Measurements from ENCODE around the gene CLPX.
A peak's percentile ranks its signal among the peaks of the same experiment; 100 is the strongest.
"Not testable (repeated sequence)": the region's sequence is repeated elsewhere in the genome, so short reads cannot be mapped to it uniquely, and the experiment has no call there.

CLPX gene

GRCh38 chr15:65226901-65227300 is 41.8 kb upstream of the CLPX start:
- H3K36me3 ChIP-seq (replicated peaks in 1 of 2; ENCODE audit: control insufficient read depth in 2 of 2, insufficient read depth in 2 of 2, low read length in 2 of 2); H3K4ac ChIP-seq (ENCODE audit: low read length); DNase-seq (ENCODE audit: low spot score); H2BK5ac ChIP-seq (ENCODE audit: low read length); H3K9me3 ChIP-seq (replicated peaks in 1 of 2; ENCODE audit: control insufficient read depth in 2 of 2, insufficient read depth in 1 of 2, low read depth in 1 of 2, low read length in 2 of 2); H2BK15ac ChIP-seq (ENCODE audit: low read length); H4K8ac ChIP-seq (ENCODE audit: low read depth, low read length); H3K4me1 ChIP-seq (ENCODE audit: control insufficient read depth in 2 of 2, insufficient read depth in 1 of 2, low read depth in 1 of 2, low read length in 2 of 2); H3K18ac ChIP-seq (ENCODE audit: low read length); H4K91ac ChIP-seq (ENCODE audit: low read depth, low read length, poor library complexity); H3K4me3 ChIP-seq (ENCODE audit: low read length in 2 of 2); H3K14ac ChIP-seq (ENCODE audit: low read length); H3K27ac ChIP-seq (replicated peaks; ENCODE audit: low read length); H3K9ac ChIP-seq (ENCODE audit: low read depth, low read length, poor library complexity); H2BK12ac ChIP-seq (ENCODE audit: low read length); H3K4me2 ChIP-seq (ENCODE audit: insufficient read depth, low read length, poor library complexity, severe bottlenecking); H3K23ac ChIP-seq (ENCODE audit: low read depth, low read length, poor library complexity); H2AK5ac ChIP-seq (ENCODE audit: low read depth, low read length); H3K27me3 ChIP-seq (ENCODE audit: control insufficient read depth in 3 of 3, insufficient read depth in 3 of 3, low read depth in 1 of 3, low read length in 3 of 3); H3K79me1 ChIP-seq (ENCODE audit: low read depth, low read length); H2BK120ac ChIP-seq (ENCODE audit: low read depth, low read length); H2AFZ ChIP-seq (ENCODE audit: low read length): not testable (repeated sequence)
- no CpG with 5 or more reads among the region's 10 CpGs for WGBS, 2 donors (ENCODE audit: extremely low coverage in 2 of 2, insufficient read length in 2 of 2, insufficient replicate concordance in 1 of 2)

- H3K27ac ChIP-seq (replicated peaks; ENCODE audit: low read length): no peak overlapping the region
- no peak overlapping the region for H3K4me2 ChIP-seq (ENCODE audit: insufficient read depth, low read length, poor library complexity, severe bottlenecking)
- peak overlapping the region; percentile 92 for H2AK5ac ChIP-seq (ENCODE audit: low read depth, low read length)
- H3K23ac ChIP-seq (ENCODE audit: low read depth, low read length, poor library complexity): no peak overlapping the region
- H3K4me1 ChIP-seq (ENCODE audit: control insufficient read depth in 2 of 2, insufficient read depth in 1 of 2, low read depth in 1 of 2, low read length in 2 of 2): peaks cover 0 to 3% of the 10 kb centered on the region in 2 donors
- no peaks in the 10 kb centered on the region for H3K9me3 ChIP-seq (replicated peaks in 1 of 2; ENCODE audit: control insufficient read depth in 2 of 2, insufficient read depth in 1 of 2, low read depth in 1 of 2, low read length in 2 of 2)
- H2BK15ac ChIP-seq (ENCODE audit: low read length): peak overlapping the region; percentile 100
- no peak overlapping the region for H3K14ac ChIP-seq (ENCODE audit: low read length)
- H4K8ac ChIP-seq (ENCODE audit: low read depth, low read length): no peak overlapping the region
- no peak overlapping the region for H2AFZ ChIP-seq (ENCODE audit: low read length)
- no peak overlapping the region for H4K91ac ChIP-seq (ENCODE audit: low read depth, low read length, poor library complexity)
- no peak overlapping the region for H3K4ac ChIP-seq (ENCODE audit: low read length)
- H3K18ac ChIP-seq (ENCODE audit: low read length): peak overlapping the region; percentile 83
- peak overlapping the region; percentile 84 for H2BK12ac ChIP-seq (ENCODE audit: low read length)
- no peaks in the 10 kb centered on the region for H3K36me3 ChIP-seq (replicated peaks in 1 of 2; ENCODE audit: control insufficient read depth in 2 of 2, insufficient read depth in 2 of 2, low read length in 2 of 2)
- H3K27me3 ChIP-seq (ENCODE audit: control insufficient read depth in 3 of 3, insufficient read depth in 3 of 3, low read depth in 1 of 3, low read length in 3 of 3): peaks cover 0 to 8% (median 0%) of the 10 kb centered on the region in 3 experiments
- H2BK120ac ChIP-seq (ENCODE audit: low read depth, low read length): peak overlapping the region; percentile 67
- H3K9ac ChIP-seq (ENCODE audit: low read depth, low read length, poor library complexity): no peak overlapping the region
- DNase-seq (ENCODE audit: low spot score): no peak
- H2BK5ac ChIP-seq (ENCODE audit: low read length): no peak overlapping the region
- WGBS, 2 donors (ENCODE audit: extremely low coverage in 2 of 2, insufficient read length in 2 of 2, insufficient replicate concordance in 1 of 2): no CpG with 5 or more reads among the region's 3 CpGs
- H3K79me1 ChIP-seq (ENCODE audit: low read depth, low read length): no peaks in the 10 kb centered on the region
- no peak overlapping the region for H3K4me3 ChIP-seq (ENCODE audit: low read length in 2 of 2)
These were observed 41.1 kb upstream of the CLPX start for GRCh38 chr15:65226221-65226620.

- no peak overlapping the region for H2AFZ ChIP-seq (ENCODE audit: low read length)
- no peak overlapping the region for H4K8ac ChIP-seq (ENCODE audit: low read depth, low read length)
- no peak overlapping the region for H3K4me2 ChIP-seq (ENCODE audit: insufficient read depth, low read length, poor library complexity, severe bottlenecking)
- WGBS, 2 donors (ENCODE audit: extremely low coverage in 2 of 2, insufficient read length in 2 of 2, insufficient replicate concordance in 1 of 2): no CpG with 5 or more reads among the region's 6 CpGs
- no peaks in the 10 kb centered on the region for H3K36me3 ChIP-seq (replicated peaks in 1 of 2; ENCODE audit: control insufficient read depth in 2 of 2, insufficient read depth in 2 of 2, low read length in 2 of 2)
- H3K9ac ChIP-seq (ENCODE audit: low read depth, low read length, poor library complexity): no peak overlapping the region
- H2BK120ac ChIP-seq (ENCODE audit: low read depth, low read length): no peak overlapping the region
- no peak overlapping the region for H3K4ac ChIP-seq (ENCODE audit: low read length)
- no peak overlapping the region for H2BK12ac ChIP-seq (ENCODE audit: low read length)
- H3K27ac ChIP-seq (replicated peaks; ENCODE audit: low read length): no peak overlapping the region
- H4K91ac ChIP-seq (ENCODE audit: low read depth, low read length, poor library complexity): no peak overlapping the region
- H3K23ac ChIP-seq (ENCODE audit: low read depth, low read length, poor library complexity): no peak overlapping the region
- no peak overlapping the region for H3K4me3 ChIP-seq (ENCODE audit: low read length in 2 of 2)
- no peak overlapping the region for H2AK5ac ChIP-seq (ENCODE audit: low read depth, low read length)
- DNase-seq (ENCODE audit: low spot score): no peak
- no peak overlapping the region for H3K14ac ChIP-seq (ENCODE audit: low read length)
- peaks cover 0 to 8% (median 0%) of the 10 kb centered on the region in 3 experiments for H3K27me3 ChIP-seq (ENCODE audit: control insufficient read depth in 3 of 3, insufficient read depth in 3 of 3, low read depth in 1 of 3, low read length in 3 of 3)
- no peaks in the 10 kb centered on the region for H3K9me3 ChIP-seq (replicated peaks in 1 of 2; ENCODE audit: control insufficient read depth in 2 of 2, insufficient read depth in 1 of 2, low read depth in 1 of 2, low read length in 2 of 2)
- H2BK5ac ChIP-seq (ENCODE audit: low read length): no peak overlapping the region
- no peaks in the 10 kb centered on the region for H3K79me1 ChIP-seq (ENCODE audit: low read depth, low read length)
- H2BK15ac ChIP-seq (ENCODE audit: low read length): no peak overlapping the region
- peaks cover 0 to 3% of the 10 kb centered on the region in 2 donors for H3K4me1 ChIP-seq (ENCODE audit: control insufficient read depth in 2 of 2, insufficient read depth in 1 of 2, low read depth in 1 of 2, low read length in 2 of 2)
- no peak overlapping the region for H3K18ac ChIP-seq (ENCODE audit: low read length)
These were observed 38.9 kb upstream of the CLPX start for GRCh38 chr15:65223996-65224395.

- H3K9ac ChIP-seq (ENCODE audit: low read depth, low read length, poor library complexity): no peak overlapping the region
- H3K4me1 ChIP-seq (ENCODE audit: control insufficient read depth in 2 of 2, insufficient read depth in 1 of 2, low read depth in 1 of 2, low read length in 2 of 2): peaks cover 0 to 3% of the 10 kb centered on the region in 2 donors
- H2AFZ ChIP-seq (ENCODE audit: low read length): no peak overlapping the region
- H3K27ac ChIP-seq (replicated peaks; ENCODE audit: low read length): no peak overlapping the region
- no peaks in the 10 kb centered on the region for H3K79me1 ChIP-seq (ENCODE audit: low read depth, low read length)
- H3K23ac ChIP-seq (ENCODE audit: low read depth, low read length, poor library complexity): no peak overlapping the region
- no CpG with 5 or more reads among the region's 4 CpGs for WGBS, 2 donors (ENCODE audit: extremely low coverage in 2 of 2, insufficient read length in 2 of 2, insufficient replicate concordance in 1 of 2)
- H2BK120ac ChIP-seq (ENCODE audit: low read depth, low read length): no peak overlapping the region
- no peak overlapping the region for H3K4me3 ChIP-seq (ENCODE audit: low read length in 2 of 2)
- no peaks in the 10 kb centered on the region for H3K36me3 ChIP-seq (replicated peaks in 1 of 2; ENCODE audit: control insufficient read depth in 2 of 2, insufficient read depth in 2 of 2, low read length in 2 of 2)
- no peak overlapping the region for H3K4me2 ChIP-seq (ENCODE audit: insufficient read depth, low read length, poor library complexity, severe bottlenecking)
- no peak overlapping the region for H3K14ac ChIP-seq (ENCODE audit: low read length)
- peaks cover 0 to 8% (median 0%) of the 10 kb centered on the region in 3 experiments for H3K27me3 ChIP-seq (ENCODE audit: control insufficient read depth in 3 of 3, insufficient read depth in 3 of 3, low read depth in 1 of 3, low read length in 3 of 3)
- no peak overlapping the region for H3K4ac ChIP-seq (ENCODE audit: low read length)
- H4K8ac ChIP-seq (ENCODE audit: low read depth, low read length): no peak overlapping the region
- DNase-seq (ENCODE audit: low spot score): no peak
- H2BK5ac ChIP-seq (ENCODE audit: low read length): no peak overlapping the region
- no peak overlapping the region for H4K91ac ChIP-seq (ENCODE audit: low read depth, low read length, poor library complexity)
- no peak overlapping the region for H2BK12ac ChIP-seq (ENCODE audit: low read length)
- no peak overlapping the region for H2AK5ac ChIP-seq (ENCODE audit: low read depth, low read length)
- H3K9me3 ChIP-seq (replicated peaks in 1 of 2; ENCODE audit: control insufficient read depth in 2 of 2, insufficient read depth in 1 of 2, low read depth in 1 of 2, low read length in 2 of 2): no peaks in the 10 kb centered on the region
- no peak overlapping the region for H2BK15ac ChIP-seq (ENCODE audit: low read length)
- no peak overlapping the region for H3K18ac ChIP-seq (ENCODE audit: low read length)
These were observed 37.7 kb upstream of the CLPX start for GRCh38 chr15:65222891-65223290.
